Adipocyte (in vitro differentiated cells): ENCODE results near the gene RAB3C.

ENCODE experiments used
- DNase-seq: peaks from one replicate; pipeline ENCODE4 v3.0.0-alpha.2; 2015; ENCODE audit warnings: low read depth
- H3K27me3 ChIP-seq: replicated peaks from 2 replicates; pipeline ENCODE4 v1.7.0; 2013; ENCODE audit warnings: mild to moderate bottlenecking, low read length, moderate library complexity; ENCODE audit not compliant: control insufficient read depth, insufficient read depth
- H3K36me3 ChIP-seq: 2 replicates; pipeline ENCODE4 v1.7.0; 2013; ENCODE audit warnings: low read length, mild to moderate bottlenecking, moderate library complexity; ENCODE audit not compliant: control insufficient read depth, insufficient read depth, severe bottlenecking
- H3K4me1 ChIP-seq: 2 replicates; pipeline ENCODE4 v1.7.0; 2013; ENCODE audit warnings: mild to moderate bottlenecking, low read length, moderate library complexity; ENCODE audit not compliant: control insufficient read depth, insufficient read depth
- H3K4me3 ChIP-seq: 2 replicates; pipeline ENCODE4 v1.7.0; 2013; ENCODE audit warnings: mild to moderate bottlenecking, low read length, moderate library complexity
- H3K9ac ChIP-seq: 2 replicates; pipeline ENCODE4 v1.7.0; 2013; ENCODE audit warnings: mild to moderate bottlenecking, low read length, moderate library complexity
- H3K9me3 ChIP-seq: 2 replicates; pipeline ENCODE4 v1.7.0; 2013; ENCODE audit warnings: mild to moderate bottlenecking, low read length, moderate library complexity; ENCODE audit not compliant: control insufficient read depth

RAB3C gene

DNA sequence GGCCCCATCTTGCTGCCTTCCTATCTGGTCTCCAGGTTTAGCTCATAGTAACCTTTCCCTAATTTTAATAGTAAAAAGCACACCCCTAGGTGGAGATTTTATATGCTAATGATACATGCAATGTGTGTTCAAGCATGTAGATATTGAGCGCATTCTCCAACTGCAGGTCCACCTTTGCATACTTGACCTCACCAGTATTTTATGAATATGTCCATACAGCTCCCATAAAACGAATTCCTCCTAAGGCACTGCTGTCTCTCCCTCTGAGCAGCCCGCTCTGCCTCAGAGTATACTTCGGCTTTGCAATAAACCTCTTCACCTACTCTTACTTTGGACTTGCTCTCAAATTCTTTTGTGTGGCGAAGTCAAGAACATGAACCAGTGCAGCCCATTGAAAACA lies 153.3 kb downstream of the RAB3C start:
- Histone ChIP-seq H3K9me3 (no peaks in the 10 kb centered on the region), H3K4me1 (peaks cover 3% of the 10 kb centered on the region), H3K4me3 (no peak overlapping the region), H3K27me3 (no peaks in the 10 kb centered on the region), H3K36me3 (no peaks in the 10 kb centered on the region), H3K9ac (no peak overlapping the region)
- DNase-seq = no peak

GRCh38 chr5:58737671-58738070 lies 154.8 kb downstream of the RAB3C start:
- Histone ChIP-seq H3K27me3 (no peaks in the 10 kb centered on the region), H3K4me3 (no peak overlapping the region), H3K9me3 (no peaks in the 10 kb centered on the region), H3K4me1 (peaks cover 3% of the 10 kb centered on the region), H3K9ac (no peak overlapping the region), H3K36me3 (no peaks in the 10 kb centered on the region)
- no peak for DNase-seq

- Histone ChIP-seq H3K9ac (no peak overlapping the region), H3K27me3 (no peaks in the 10 kb centered on the region), H3K4me1 (peaks cover 3% of the 10 kb centered on the region), H3K36me3 (no peaks in the 10 kb centered on the region), H3K4me3 (no peak overlapping the region), H3K9me3 (no peaks in the 10 kb centered on the region)
- no peak for DNase-seq
These were observed 155.5 kb downstream of the RAB3C start for GRCh38 chr5:58738336-58738735.

- Histone ChIP-seq H3K9ac (no peak overlapping the region), H3K4me1 (peaks cover 3% of the 10 kb centered on the region), H3K36me3 (no peaks in the 10 kb centered on the region), H3K9me3 (no peaks in the 10 kb centered on the region), H3K4me3 (no peak overlapping the region), H3K27me3 (no peaks in the 10 kb centered on the region)
- DNase-seq = no peak
These were observed 156.2 kb downstream of the RAB3C start for GRCh38 chr5:58739051-58739450.

GRCh38 chr5:58740956-58741355 lies 158.1 kb downstream of the RAB3C start:
- H3K4me1 ChIP-seq = no peaks in the 10 kb centered on the region

DNA sequence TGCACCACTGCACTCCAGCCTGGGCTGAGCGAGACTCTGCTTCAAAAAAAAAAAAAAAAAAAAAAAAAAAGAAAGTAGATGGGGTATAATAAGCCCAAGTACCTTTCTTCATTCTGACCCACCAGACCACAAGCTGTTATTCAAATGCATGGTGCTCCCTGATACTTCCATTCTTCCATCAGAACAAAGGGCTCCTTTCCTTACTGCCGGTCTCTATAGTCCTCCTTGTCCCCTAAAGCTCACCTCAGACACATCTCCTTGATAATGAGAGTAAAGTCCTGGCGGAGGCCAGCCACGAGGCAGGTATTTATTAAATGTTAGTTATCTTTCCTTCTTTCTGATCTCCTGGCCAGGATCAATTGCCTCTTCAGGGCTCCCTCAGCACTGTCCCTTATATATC lies 162.5 kb downstream of the RAB3C start:
- H3K9ac ChIP-seq = no peak overlapping the region
- no peak overlapping the region for H3K4me3 ChIP-seq
- no peaks in the 10 kb centered on the region for H3K4me1 ChIP-seq
- no peaks in the 10 kb centered on the region for H3K27me3 ChIP-seq
- no peaks in the 10 kb centered on the region for H3K36me3 ChIP-seq
- DNase-seq = no peak
- H3K9me3 ChIP-seq = no peaks in the 10 kb centered on the region

More at GRCh38 chr5:58740956-58741355, 158.1 kb downstream of the RAB3C start:
- Histone ChIP-seq H3K9ac (no peak overlapping the region), H3K27me3 (no peaks in the 10 kb centered on the region), H3K4me3 (no peak overlapping the region), H3K9me3 (no peaks in the 10 kb centered on the region), H3K36me3 (no peaks in the 10 kb centered on the region)
- DNase-seq = no peak

DNA sequence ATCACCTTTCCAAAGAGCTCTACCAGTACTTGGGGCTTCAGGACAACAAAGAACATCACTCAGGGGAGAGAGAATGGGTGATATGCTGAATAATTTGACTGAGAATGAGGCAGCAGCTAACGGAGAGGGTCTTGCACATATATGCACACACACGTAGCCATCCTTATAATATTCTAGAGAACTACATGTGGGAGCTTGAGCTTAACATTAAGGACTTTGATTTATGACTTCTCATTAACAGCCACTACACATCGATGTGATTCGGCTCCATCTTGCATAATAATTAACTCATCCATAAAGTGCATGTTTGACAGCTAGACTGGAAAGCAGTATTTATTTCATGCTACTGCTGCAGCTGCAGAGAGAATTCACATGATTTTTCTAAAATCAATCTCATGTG lies 163.4 kb downstream of the RAB3C start:
- Histone ChIP-seq H3K4me1 (peaks cover 2% of the 10 kb centered on the region), H3K4me3 (no peak overlapping the region), H3K27me3 (no peaks in the 10 kb centered on the region), H3K9me3 (no peaks in the 10 kb centered on the region), H3K36me3 (no peaks in the 10 kb centered on the region), H3K9ac (no peak overlapping the region)
- no peak for DNase-seq

- DNase-seq = no peak
- Histone ChIP-seq H3K4me3 (no peak overlapping the region), H3K9me3 (no peaks in the 10 kb centered on the region), H3K4me1 (peaks cover 17% of the 10 kb centered on the region), H3K27me3 (no peaks in the 10 kb centered on the region), H3K9ac (no peak overlapping the region), H3K36me3 (no peaks in the 10 kb centered on the region)
These were observed 167.2 kb downstream of the RAB3C start for GRCh38 chr5:58750036-58750435.

DNA sequence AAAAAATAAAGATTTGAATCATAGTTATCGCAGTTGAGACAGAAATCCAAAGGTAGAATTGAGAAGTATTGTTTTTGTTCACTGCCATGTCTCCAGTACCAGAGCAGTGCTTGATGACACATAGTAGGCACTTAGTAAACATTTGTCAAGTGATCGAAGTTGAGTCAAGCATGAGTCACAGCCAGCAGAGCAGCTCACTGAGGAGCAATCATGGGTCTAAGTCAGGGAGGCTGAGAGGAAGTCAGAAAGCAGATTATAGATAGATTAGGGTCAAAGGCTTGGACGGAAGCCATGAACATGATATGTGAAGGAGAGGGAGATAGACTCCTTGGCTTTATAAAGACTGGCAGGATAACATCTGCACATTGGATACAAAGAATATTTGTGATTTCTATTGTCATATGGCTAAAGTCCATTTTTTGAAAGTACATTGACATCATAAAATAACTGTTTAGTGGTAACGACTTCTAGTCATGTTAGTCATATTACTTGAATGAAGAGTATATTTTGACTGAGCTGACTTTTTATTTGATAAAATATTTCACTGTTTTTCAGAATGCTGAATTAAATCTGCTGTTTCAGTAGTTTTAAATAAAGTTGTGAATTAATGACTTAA lies 168.5 kb downstream of the RAB3C start:
- H3K4me3 ChIP-seq = no peak overlapping the region
- no peaks in the 10 kb centered on the region for H3K27me3 ChIP-seq
- no peaks in the 10 kb centered on the region for H3K9me3 ChIP-seq
- no peak for DNase-seq
- no peaks in the 10 kb centered on the region for H3K36me3 ChIP-seq
- H3K4me1 ChIP-seq = peaks cover 17% of the 10 kb centered on the region
- no peak overlapping the region for H3K9ac ChIP-seq

- Histone ChIP-seq H3K4me1 (peaks cover 17% of the 10 kb centered on the region), H3K36me3 (no peaks in the 10 kb centered on the region), H3K27me3 (no peaks in the 10 kb centered on the region), H3K9me3 (no peaks in the 10 kb centered on the region), H3K9ac (no peak overlapping the region), H3K4me3 (no peak overlapping the region)
- no peak for DNase-seq
These were observed 169.2 kb downstream of the RAB3C start for GRCh38 chr5:58752104-58752503.

- Histone ChIP-seq H3K36me3 (no peaks in the 10 kb centered on the region), H3K4me1 (peaks cover 17% of the 10 kb centered on the region), H3K9me3 (no peaks in the 10 kb centered on the region), H3K4me3 (no peak overlapping the region), H3K9ac (no peak overlapping the region), H3K27me3 (no peaks in the 10 kb centered on the region)
- DNase-seq = no peak
These were observed 170.6 kb downstream of the RAB3C start for GRCh38 chr5:58753446-58753845.

GRCh38 chr5:58754250-58754649 lies 171.4 kb downstream of the RAB3C start:
- DNase-seq = no peak
- H3K4me3 ChIP-seq = no peak overlapping the region
- H3K9me3 ChIP-seq = no peaks in the 10 kb centered on the region

More at GRCh38 chr5:58754250-58754649, 171.4 kb downstream of the RAB3C start:
- Histone ChIP-seq H3K27me3 (no peaks in the 10 kb centered on the region), H3K9ac (no peak overlapping the region), H3K4me1 (peaks cover 20% of the 10 kb centered on the region), H3K36me3 (no peaks in the 10 kb centered on the region)
